WI38 (cell line): Measurements from ENCODE around the gene RXRA.

ENCODE experiments used
- H3K4me3 ChIP-seq: 2 replicates; pipeline ENCODE4 v1.5.1; 2011; ENCODE audit warnings: low read depth, mild to moderate bottlenecking, control low read depth, low read length
- TF ChIP-seq, protein P1 (sequence below): IDR thresholded peaks from 2 replicates; pipeline ENCODE4 v1.5.1; 2012; ENCODE audit warnings: low read depth, mild to moderate bottlenecking, control low read depth, low read length

The RXRA gene

DNA sequence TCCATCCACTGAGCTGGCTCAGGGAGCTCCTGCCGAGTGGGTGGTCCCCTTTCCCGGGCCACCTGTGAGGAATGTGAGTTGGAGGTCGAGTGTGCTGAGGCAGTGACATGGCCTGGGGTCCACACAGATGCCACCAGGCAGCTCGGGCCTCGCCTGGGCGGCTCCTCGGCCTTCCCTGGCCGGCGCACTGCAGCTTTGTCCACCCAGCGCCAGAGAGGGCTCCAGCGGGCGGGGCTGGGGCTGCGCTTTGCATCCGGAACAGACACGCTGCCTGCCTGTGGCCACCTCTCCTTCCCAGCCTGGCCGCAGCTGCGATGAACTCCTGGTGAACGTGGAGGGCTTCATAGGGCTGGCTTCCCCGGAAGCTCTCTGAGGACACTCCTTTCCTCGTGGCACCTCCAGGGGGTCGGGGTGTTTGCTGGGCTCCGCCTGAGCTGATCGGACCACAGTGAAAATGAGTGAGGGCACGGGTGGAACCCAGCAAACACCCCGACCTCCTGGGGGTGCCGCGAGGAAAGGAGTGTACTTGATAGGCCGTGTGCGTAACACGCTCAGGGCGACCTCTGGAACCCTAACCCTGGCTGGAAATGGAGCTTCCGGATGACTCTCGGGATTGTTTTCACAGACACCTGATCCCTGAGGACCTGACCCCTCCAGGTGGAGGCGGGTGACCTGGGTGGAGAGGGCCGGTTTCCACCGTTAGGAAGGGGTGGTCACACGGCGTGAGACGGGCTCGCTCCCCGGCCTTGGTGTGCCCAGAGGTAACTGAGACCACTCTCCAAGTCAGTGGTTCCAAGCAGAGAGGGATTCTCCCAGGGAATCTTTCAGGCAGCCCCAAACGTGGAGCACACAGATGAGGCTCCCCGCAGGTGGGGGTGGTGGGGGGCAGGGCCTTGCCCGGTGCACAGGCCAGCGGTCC is 31.8 kb upstream of the RXRA start:
- TF ChIP-seq, protein P1, sequence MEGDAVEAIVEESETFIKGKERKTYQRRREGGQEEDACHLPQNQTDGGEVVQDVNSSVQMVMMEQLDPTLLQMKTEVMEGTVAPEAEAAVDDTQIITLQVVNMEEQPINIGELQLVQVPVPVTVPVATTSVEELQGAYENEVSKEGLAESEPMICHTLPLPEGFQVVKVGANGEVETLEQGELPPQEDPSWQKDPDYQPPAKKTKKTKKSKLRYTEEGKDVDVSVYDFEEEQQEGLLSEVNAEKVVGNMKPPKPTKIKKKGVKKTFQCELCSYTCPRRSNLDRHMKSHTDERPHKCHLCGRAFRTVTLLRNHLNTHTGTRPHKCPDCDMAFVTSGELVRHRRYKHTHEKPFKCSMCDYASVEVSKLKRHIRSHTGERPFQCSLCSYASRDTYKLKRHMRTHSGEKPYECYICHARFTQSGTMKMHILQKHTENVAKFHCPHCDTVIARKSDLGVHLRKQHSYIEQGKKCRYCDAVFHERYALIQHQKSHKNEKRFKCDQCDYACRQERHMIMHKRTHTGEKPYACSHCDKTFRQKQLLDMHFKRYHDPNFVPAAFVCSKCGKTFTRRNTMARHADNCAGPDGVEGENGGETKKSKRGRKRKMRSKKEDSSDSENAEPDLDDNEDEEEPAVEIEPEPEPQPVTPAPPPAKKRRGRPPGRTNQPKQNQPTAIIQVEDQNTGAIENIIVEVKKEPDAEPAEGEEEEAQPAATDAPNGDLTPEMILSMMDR, result no peak
- no peak overlapping the region for H3K4me3 ChIP-seq

DNA sequence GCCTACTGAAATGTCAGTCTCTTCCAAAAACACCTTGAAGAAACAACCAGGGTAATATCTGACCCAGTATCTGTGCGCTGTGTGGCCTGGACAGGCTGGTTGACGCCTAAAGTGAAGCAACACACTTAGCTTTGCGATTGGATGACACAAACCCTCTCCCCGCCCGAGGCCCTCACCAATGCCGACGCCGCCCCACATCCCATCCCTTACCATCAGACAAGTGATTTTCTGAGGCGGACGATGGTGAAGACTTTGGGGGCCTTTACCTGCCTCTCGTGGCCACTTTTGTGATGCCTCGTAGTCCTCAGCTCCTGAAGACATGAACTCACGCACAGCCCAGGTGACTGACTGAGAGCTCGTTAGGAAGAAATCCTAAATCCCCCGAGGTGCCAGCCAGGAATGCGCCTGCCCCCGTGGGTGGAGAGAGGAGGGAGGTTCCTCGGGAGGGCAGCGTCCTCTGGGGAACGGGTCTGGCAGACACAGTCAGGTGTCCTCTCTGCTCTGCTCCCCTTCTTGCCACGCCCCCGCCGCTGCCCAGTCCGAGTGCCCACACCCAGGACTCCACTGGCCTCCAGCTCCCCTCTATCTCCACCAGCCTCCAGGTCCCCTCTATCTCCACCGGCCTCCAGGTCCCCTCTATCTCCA is 31.0 kb upstream of the RXRA start:
- TF ChIP-seq, protein P1, result no peak
- no peak overlapping the region for H3K4me3 ChIP-seq

DNA sequence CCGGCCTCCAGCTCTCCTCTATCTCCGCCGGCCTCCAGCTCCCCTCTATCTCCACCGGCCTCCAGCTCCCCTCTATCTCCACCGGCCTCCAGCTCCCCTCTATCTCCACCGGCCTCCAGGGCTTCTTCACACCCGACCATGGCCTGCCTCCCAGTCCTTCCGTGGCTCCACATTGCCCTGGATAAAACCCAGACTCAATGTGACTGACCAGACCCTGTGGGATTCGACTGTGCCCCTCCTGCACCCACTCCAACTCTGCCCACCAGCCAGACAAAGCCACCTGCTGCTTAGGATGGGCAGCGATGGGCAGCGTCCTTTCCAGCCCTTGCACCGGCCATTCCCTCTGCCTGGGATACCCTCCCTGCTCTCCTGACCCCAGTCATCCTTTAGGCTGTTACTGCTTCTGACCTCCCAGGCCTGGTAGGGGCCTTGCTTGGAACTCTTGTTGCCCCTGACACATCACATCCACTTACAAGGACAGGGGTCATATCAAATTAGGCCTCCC is 30.5 kb upstream of the RXRA start:
- TF ChIP-seq, protein P1, result no peak
- H3K4me3 ChIP-seq, result no peak overlapping the region

DNA sequence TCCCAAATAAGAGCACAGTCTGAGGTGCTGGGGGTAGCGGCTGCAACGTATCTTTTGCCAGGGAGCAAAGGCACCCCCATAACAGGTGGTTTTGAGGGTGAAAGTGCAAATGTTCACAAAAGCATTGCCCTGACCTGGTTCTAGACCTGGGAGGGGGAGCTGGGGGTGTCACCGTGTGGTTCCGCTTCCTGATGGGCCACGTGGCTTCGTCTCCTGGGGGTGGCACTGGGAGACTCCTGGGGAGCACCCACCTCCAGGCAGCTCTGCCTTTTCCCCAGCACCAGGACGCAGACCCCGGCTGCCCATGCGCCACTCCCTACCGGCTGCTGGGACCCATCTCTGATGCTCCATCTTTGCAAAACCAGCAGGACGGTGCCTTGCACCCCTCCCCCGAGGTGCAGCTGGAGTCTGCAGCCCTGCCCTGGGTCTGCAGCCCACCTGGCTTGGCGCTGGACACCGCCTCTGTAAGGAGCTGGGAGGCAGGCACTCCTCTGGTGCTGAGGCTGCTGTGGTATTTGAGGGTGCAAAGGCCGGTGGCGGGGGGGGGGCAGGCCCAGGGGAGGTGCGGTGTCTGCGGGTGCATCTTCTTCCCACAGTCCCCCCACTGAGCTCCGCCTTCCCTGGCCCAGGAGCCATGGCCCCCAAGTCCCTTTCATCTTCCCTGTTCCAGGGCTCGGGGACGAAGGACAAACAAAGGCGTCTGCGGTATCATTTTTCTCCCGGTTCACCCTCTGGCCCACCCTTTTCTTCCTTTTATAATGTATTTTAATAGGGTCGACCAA is 29.8 kb upstream of the RXRA start:
- TF ChIP-seq, protein P1, result no peak
- H3K4me3 ChIP-seq, result no peak overlapping the region

DNA sequence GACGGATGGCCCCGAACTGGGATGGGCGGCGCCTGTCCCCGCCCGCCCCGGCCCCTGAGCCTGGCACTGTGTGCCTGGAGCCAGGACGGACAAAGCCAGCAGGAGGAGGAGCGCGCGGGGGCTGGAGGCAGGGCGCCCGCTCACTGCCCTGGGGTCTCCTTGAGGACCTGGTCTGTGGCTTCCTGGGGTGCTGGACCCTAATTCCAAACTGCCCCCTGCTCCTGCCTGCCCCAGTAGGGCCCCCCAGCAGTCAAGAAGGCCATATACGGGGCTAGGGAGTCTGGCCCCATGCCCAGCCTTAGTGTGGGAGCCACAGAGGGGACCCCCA is 29.2 kb upstream of the RXRA start:
- no peak overlapping the region for H3K4me3 ChIP-seq
- TF ChIP-seq, protein P1, result no peak

DNA sequence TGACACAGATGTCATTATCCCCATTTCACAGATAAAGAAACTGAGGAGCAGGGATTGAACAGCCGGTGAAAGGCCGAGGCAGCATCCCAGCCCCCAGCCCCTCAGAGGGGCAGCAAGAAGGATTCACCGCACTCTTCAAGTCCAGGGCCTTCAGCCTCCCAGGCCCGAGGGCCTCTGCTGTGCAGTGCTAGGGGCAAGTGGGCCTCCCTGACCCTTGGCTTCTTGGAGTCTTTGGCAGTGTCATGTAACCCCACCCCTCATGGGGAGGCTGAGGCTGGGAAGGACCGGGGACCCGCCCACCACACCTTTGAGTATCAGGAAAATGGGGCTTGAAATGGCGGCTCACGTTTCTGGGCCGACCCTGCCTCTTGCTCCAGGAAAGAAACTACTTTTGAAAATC is 28.7 kb upstream of the RXRA start:
- TF ChIP-seq, protein P1, result no peak
- no peak overlapping the region for H3K4me3 ChIP-seq
